ENCODE measurements around the gene SNX21. TPM values are rescaled to one million over a fixed set of nuclear protein-coding genes. Genes with fewer than 3 reads are reported as not detected.

Gene SNX21, protein sequence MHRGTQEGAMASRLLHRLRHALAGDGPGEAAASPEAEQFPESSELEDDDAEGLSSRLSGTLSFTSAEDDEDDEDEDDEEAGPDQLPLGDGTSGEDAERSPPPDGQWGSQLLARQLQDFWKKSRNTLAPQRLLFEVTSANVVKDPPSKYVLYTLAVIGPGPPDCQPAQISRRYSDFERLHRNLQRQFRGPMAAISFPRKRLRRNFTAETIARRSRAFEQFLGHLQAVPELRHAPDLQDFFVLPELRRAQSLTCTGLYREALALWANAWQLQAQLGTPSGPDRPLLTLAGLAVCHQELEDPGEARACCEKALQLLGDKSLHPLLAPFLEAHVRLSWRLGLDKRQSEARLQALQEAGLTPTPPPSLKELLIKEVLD
- under 1 TPM; 0.36 to 0.89 TPM for total RNA-seq
- 2.7 TPM for polyA plus RNA-seq (2013, experiment 1 of 2)
- polyA plus RNA-seq (2013, experiment 2 of 2), result 3.0 TPM
- 0.07 to 3.9 (median 1.4) reads per million in 172 experiments for total RNA-seq

- POLR2A ChIA-PET, result interaction anchor here (0.5 to 2.4 kb wide), 4 partner anchors 8 to 102 kb away, joined by 3 to 11 read pairs (median 6); partner anchors contain the start of genes ACOT8 and ZSWIM3
- H3K9me3 ChIP-seq (ENCODE audit: control insufficient read depth in 1 of 2, insufficient read depth in 1 of 2, low read length in 2 of 2), result no peaks in the 10 kb centered on the region
- ATAC-seq (ENCODE audit: poor library complexity), result peak; percentile 65
- Mint-ChIP-seq H3K4me3 (peak within 1 kb of the TSS; percentile 95), H3K4me1 (ENCODE audit: low read depth) (peaks cover 16% of the 10 kb centered on the region), H3K9me3 (no peaks in the 10 kb centered on the region), H3K27ac (peak within 1 kb of the TSS; percentile 60), H3K27me3 (no peaks in the 10 kb centered on the region), H3K36me3 (ENCODE audit: low read depth) (no peaks in the 10 kb centered on the region)
- H3K27me3 ChIP-seq (ENCODE audit: control insufficient read depth in 1 of 2, insufficient read depth in 2 of 2, low read length in 2 of 2), result no peaks in the 10 kb centered on the region
- no peak within 1 kb of the TSS for H3K27ac ChIP-seq (ENCODE audit: low read depth in 1 of 2, low read length in 2 of 2)
- no peaks in the 10 kb centered on the region for H3K36me3 ChIP-seq (ENCODE audit: insufficient read depth, low read length)
- TF ChIP-seq CTCF (IDR thresholded peaks at IDR 0.05), result no peak
- peak within 1 kb of the TSS; percentile 67 for H3K4me3 ChIP-seq (ENCODE audit: low read length)
- peaks cover 25% of the 10 kb centered on the region for H3K4me1 ChIP-seq (ENCODE audit: insufficient read depth, low read length)
- CTCF ChIA-PET, result interaction anchor here (1.5 kb wide), 1 partner anchor 137 kb away, joined by 4 read pairs; no protein-coding TSS in a partner anchor
- peak in 8 of 14 experiments; percentile 4 to 54 (median 33) for DNase-seq
- intact Hi-C loops (cut with DNase I, micrococcal nuclease), result no loop called here
Measured at GRCh38 chr20:45833030-45833882, at the start of gene SNX21. TSS of gene SNX21 (plus strand) at chr20:45833799. CDS start at chr20:45833920, 121 bp downstream.

- TF ChIP-seq CTCF (IDR thresholded peaks at IDR 0.05), result no peak
- Mint-ChIP-seq H3K36me3 (ENCODE audit: low read depth) (peaks cover 16% of the 10 kb centered on the region), H3K9me3 (no peaks in the 10 kb centered on the region), H3K27me3 (no peaks in the 10 kb centered on the region), H3K4me1 (ENCODE audit: low read depth) (peaks cover 20% of the 10 kb centered on the region), H3K27ac (no peak overlapping the region), H3K4me3 (no peak overlapping the region)
- intact Hi-C loops (cut with DNase I, micrococcal nuclease), result no loop called here
- Histone ChIP-seq H3K4me1 (ENCODE audit: insufficient read depth, low read length) (peaks cover 20% of the 10 kb centered on the region), H3K27ac (ENCODE audit: low read depth in 1 of 2, low read length in 2 of 2) (no peak overlapping the region), H3K9me3 (ENCODE audit: control insufficient read depth in 1 of 2, insufficient read depth in 1 of 2, low read length in 2 of 2) (no peaks in the 10 kb centered on the region), H3K27me3 (ENCODE audit: control insufficient read depth in 1 of 2, insufficient read depth in 2 of 2, low read length in 2 of 2) (no peaks in the 10 kb centered on the region), H3K36me3 (ENCODE audit: insufficient read depth, low read length) (no peaks in the 10 kb centered on the region), H3K4me3 (ENCODE audit: low read length) (no peak overlapping the region)
- CTCF ChIA-PET, result interaction anchor here (2.9 kb wide), 1 partner anchor 11 kb away, joined by 11 read pairs; no protein-coding TSS in a partner anchor
- DNase-seq, result no peak
- POLR2A ChIA-PET, result no interaction called here
- ATAC-seq (ENCODE audit: poor library complexity), result no peak
Measured at GRCh38 chr20:45788351-45788750, 45.2 kb upstream of the SNX21 start.
